Activated T-cell treated with anti-CD3 and anti-CD28 coated beads, Interleukin-2, amount 50 U/mL, for 1 hour (primary cell): ENCODE results near the gene SLC7A7.
"Not testable (repeated sequence)": the region's sequence is repeated elsewhere in the genome, so short reads cannot be mapped to it uniquely, and the experiment has no call there.

ENCODE experiments used
- DNase-seq: peaks from one replicate; pipeline ENCODE4 v3.0.0-alpha.2; 2020

SLC7A7 gene

DNA sequence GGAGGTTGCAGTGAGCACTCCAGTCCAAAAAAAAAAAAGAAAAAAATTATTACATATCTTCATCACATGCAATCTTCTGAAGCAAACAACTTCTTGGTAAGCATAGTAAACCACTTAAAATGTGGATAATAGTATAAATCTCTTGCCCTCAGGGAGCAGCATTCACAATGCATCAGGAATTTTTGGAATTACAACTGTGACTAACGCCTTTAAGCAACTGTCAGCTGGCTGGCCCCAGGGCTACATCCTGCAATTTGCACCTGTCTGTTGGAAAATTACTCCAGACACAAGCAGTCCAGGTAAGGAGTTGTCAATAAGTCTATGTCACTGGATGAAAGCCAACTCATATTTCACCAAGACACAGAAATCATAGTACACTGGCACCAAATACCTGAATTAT, 5.5 kb upstream of the SLC7A7 start:
- DNase-seq, result no peak

GRCh38 chr14:22819151-22819988, 4.1 kb upstream of the SLC7A7 start:
- DNase-seq, result no peak

- no peak for DNase-seq
Observed at GRCh38 chr14:22814373-22814772, 862 bp downstream of the SLC7A7 start.

GRCh38 chr14:22813145-22813544, 2.1 kb downstream of the SLC7A7 start:
- DNase-seq, result no peak

DNA sequence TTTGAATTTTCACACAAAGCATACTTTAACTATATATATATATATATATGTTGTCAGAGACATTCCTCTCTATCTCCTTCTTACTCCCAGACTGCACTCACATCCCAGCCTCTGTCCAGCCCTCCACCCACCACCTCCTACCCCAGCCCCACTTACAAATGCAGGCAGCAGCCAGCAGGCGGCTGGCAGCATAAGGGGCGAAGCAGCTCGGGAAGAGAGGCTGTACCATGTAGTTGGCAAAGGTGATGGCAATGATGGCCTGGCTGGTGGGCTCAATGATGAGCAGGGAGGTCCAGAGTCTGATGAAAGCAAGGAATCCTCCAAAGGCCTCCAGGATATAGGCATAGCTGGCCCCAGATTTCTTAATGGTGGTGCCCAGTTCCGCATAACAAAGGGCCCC, 2.5 kb downstream of the SLC7A7 start:
- DNase-seq, result no peak

DNA sequence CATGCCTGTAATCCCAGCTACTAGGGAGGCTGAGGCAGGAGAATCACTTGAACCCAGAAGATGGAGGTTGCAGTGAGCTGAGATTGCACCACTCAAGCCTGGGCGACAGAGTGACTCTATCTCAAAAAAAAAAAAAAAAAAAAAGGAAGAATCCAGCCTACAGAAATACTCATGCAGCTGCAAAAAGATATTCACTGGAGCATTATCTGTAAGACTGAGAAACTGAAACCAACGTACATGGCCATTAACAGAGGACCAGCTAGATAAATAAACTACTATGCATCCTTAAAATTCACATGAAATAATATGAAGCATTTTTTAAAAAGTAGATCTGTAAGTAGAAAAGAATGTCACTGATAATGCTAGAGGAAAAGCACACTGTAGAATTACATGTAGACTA, 3.5 kb downstream of the SLC7A7 start:
- no peak for DNase-seq

DNA sequence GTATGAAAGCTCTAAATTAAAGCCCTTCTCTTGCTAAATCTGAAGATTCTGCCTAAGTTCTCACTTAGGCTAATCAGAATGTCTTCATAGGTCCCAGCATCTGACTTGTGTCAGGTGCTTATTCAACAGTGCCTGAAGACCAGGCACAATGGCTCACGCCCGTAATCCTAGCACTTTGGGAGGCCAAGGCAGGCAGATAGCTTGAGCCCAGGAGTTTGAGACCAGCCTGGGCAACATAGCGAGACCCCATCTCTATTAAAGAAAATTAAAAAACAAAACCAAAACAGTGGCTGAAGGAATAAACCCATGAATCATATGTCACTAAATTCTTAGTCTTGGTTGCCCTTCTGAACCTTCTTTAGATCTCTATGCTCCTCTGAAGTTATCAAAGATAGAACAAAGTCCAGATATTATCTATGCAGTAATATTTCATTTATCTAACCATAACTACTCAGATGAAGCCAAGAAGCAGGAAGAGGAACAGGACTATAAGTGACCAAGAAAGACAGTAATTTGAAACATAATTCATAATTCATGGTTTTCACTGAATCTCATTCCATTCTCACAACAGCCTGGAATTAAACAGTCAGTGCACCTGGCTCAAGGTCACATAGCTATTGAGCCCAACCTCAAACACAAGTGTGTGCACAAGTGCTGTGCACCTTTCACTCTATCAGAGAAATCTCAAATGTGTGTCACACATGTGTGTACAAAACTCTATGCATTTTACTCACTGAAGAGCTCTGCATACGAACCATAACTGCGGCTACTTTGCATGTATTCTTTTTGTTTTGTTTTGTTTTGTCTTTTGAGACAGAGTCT, 6.6 kb downstream of the SLC7A7 start:
- DNase-seq, result no peak

DNA sequence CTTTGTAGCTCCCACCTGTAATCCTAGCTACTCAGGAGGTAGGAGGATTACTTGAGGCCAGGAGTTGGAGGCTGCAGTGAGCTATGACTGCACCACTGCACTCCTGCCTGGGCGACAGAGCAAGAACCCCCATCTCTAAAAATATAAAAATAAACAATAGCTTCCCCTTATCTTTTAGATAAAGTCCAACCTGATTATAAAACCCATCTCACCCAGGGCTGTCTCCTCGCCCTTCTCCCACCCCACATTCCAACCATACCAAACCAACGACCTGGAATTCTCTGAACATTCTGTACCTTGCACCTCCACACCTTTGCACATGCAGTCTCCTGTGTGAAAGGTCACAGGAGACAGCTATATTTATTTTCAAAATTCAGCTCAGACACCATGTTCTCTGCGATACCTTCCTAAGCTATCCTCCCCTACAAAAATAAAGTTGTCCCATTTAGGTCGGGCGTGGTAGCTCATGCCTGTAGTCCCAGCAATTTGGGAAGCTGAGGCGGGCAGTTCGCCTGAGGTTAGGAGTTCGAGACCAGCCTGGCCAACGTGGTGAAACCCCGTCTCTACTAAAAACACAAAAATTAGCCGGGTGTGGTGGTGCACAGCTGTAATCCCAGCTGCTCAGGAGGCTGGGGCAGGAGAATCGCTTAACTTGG, 7.7 kb downstream of the SLC7A7 start:
- DNase-seq, result no peak

DNA sequence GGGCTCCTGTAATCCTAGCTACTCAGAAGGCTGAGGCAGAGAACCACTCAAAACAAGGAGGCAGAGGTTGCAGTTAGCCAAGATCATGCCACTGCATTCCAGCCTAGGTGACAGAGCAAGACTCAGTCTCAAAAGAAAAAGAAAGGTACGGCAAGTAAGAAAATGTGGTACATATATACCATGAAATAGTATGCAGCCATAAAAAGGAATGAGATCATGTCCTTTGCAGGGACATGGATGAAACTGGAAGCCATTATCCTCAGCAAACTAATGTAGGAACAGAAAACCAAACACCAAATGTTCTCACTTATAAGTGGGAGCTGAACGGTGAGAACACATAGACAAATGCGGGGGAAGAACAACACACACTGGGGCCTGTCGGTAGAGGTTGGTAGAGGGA, 10.0 kb downstream of the SLC7A7 start:
- DNase-seq, result not testable (repeated sequence)

DNA sequence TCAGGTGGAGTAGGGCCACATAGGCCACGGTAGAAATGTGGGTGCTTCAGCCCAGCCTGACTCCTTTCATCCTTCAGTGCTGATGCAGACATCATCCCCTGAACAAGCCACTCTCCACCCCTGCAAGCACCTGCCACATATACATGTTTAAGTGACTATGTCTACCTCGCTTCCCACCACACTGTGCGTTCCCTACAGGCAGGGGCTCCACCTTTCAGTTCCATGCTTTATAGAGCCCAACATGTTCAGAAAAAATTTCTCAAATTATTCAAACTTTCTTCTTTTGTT, 11.6 kb downstream of the SLC7A7 start:
- DNase-seq, result no peak

GRCh38 chr14:22802860-22803686, 12.2 kb downstream of the SLC7A7 start:
- no peak for DNase-seq

GRCh38 chr14:22801716-22802115, 13.5 kb downstream of the SLC7A7 start:
- no peak for DNase-seq

- DNase-seq, result no peak
Observed at GRCh38 chr14:22800346-22800745, 14.9 kb downstream of the SLC7A7 start.

GRCh38 chr14:22798528-22798927, 16.7 kb downstream of the SLC7A7 start:
- no peak for DNase-seq

- DNase-seq, result no peak
Observed at GRCh38 chr14:22797017-22797917, 18.0 kb downstream of the SLC7A7 start.

DNA sequence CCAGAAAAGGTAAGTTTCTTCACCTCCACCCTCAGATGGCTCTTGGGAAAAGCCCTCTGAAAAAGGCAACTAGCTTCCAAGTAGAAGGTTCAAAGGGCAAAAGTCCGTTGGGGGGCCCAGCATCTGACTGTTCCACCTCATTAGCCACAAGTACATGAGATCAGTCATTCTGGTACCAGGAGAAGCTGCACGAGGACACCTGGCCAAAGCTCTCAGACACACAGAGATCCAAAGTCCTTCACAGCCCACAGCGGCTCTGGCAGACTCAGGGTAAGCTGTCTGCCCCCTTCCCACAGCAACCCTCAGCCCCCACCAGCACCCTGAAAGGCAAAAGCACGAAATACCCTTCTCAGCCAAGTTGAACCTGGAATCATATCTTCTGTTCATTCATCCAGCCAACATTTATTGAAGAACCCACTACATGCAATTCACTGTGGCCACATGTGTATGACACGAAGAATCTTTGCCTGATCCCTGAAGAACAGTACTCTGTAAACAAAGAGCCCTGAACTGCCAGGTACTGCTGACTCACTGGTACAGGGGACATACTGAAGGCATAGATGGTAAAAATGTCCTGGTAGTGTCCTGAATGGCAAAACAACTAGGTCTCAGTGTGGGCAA, 19.0 kb downstream of the SLC7A7 start:
- no peak for DNase-seq

GRCh38 chr14:22794551-22794951, 20.7 kb downstream of the SLC7A7 start:
- DNase-seq, result no peak

DNA sequence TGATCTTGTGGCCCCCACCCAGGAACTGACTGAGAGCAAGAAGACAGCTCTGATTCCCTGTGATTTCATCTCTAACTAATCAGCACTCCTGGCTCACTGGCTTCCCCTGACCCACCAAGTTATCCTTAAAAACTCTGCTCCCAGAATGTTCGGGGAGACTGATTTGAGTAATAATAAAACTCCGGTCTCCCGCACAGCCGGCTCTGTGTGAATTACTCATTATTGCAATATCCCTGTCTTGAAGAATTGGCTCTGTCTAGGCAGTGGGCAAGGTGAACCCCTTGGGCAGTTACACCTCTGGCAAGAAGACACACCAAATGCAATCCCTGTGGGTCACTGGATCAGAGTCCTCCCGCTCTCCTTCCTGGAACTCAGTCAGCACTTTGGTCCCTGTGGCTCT, 21.3 kb downstream of the SLC7A7 start:
- no peak for DNase-seq

DNA sequence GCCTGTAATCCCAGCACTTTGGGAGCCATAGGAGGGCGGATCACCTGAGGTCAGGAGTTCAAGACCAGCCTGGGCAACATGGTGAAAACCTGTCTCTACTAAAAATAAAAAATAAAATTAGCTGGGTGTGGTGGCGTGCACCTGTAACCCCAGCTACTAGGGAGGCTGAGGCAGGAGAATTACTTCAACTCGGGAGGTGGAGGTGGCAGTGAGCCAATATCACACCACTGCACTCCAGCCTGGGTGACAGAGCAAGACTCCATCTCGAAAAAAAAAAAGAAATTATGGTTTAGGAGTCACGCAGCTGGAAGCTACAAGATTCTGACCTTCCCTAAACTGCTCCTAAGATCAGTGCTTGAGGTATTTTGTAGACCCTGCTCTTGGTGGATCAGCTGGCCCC, 21.7 kb downstream of the SLC7A7 start:
- not testable (repeated sequence) for DNase-seq

GRCh38 chr14:22792158-22792557, 23.1 kb downstream of the SLC7A7 start:
- no peak for DNase-seq

DNA sequence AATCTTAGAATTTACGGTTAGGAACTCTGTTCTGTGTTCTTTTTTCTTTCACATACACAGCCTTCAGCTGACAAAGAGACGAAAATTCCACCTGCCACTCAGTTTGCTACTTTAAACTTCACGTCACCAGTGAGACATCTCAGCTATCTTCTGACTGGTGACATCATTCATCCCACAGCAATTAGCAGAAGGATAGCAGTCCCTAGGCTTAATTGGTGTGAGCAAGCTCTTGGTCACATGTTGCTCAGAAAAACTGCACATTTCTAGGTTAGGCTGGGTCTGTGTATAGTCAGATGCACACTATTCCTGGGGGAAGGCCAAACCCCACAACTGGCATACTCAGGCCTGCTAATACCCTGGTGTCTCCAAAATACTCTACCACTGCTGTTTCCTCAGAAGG, 23.9 kb downstream of the SLC7A7 start:
- DNase-seq, result no peak
